ENCODE measurements around the gene ICAM1.

ICAM1 gene

DNA sequence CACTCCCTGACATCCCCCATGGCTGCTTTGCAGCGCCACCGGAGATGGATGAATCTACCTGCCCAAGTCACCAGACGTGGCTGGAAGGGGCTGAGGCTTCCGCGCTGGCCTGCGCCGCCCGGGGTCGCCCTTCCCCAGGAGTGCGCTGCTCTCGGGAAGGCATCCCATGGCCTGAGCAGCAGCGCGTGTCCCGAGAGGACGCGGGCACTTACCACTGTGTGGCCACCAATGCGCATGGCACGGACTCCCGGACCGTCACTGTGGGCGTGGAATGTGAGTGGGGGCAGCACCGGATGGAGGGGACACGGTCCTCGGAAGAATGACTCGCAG lies 23.4 kb downstream of the ICAM1 start:
- TF ChIP-seq, protein P1, sequence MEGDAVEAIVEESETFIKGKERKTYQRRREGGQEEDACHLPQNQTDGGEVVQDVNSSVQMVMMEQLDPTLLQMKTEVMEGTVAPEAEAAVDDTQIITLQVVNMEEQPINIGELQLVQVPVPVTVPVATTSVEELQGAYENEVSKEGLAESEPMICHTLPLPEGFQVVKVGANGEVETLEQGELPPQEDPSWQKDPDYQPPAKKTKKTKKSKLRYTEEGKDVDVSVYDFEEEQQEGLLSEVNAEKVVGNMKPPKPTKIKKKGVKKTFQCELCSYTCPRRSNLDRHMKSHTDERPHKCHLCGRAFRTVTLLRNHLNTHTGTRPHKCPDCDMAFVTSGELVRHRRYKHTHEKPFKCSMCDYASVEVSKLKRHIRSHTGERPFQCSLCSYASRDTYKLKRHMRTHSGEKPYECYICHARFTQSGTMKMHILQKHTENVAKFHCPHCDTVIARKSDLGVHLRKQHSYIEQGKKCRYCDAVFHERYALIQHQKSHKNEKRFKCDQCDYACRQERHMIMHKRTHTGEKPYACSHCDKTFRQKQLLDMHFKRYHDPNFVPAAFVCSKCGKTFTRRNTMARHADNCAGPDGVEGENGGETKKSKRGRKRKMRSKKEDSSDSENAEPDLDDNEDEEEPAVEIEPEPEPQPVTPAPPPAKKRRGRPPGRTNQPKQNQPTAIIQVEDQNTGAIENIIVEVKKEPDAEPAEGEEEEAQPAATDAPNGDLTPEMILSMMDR (IDR thresholded peaks at IDR 0.05; ENCODE audit: low read depth, low read length, missing control alignments): no peak
- no peak for DNase-seq (ENCODE audit: extremely low read depth, low read depth)

DNA sequence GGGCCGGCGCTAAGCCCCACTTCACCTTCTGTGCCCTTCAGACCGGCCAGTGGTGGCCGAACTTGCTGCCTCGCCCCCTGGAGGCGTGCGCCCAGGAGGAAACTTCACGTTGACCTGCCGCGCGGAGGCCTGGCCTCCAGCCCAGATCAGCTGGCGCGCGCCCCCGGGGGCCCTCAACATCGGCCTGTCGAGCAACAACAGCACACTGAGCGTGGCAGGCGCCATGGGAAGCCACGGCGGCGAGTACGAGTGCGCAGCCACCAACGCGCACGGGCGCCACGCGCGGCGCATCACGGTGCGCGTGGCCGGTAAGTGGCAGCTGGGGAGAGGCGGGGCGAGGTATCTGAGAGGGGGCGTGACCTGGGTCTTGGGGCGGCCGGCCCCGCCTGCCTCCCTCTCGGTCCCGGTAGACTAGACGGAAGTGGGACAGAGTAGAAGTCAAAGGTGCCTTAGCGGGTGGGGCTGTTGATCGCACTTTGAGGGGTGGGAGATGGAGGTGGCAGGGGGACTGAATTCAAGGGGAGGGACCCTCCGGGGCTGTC lies 24.5 kb downstream of the ICAM1 start:
- TF ChIP-seq, protein P1 (IDR thresholded peaks at IDR 0.05; ENCODE audit: low read depth, low read length, missing control alignments): peak; percentile 7
- no peak for DNase-seq (ENCODE audit: extremely low read depth, low read depth)
- H3K4me3 ChIP-seq (replicated peaks; ENCODE audit: low read depth, low read length): no peak overlapping the region

More for the DNA sequence above, 23.4 kb downstream of the ICAM1 start:
- H3K4me3 ChIP-seq (replicated peaks; ENCODE audit: low read depth, low read length): no peak overlapping the region

DNA sequence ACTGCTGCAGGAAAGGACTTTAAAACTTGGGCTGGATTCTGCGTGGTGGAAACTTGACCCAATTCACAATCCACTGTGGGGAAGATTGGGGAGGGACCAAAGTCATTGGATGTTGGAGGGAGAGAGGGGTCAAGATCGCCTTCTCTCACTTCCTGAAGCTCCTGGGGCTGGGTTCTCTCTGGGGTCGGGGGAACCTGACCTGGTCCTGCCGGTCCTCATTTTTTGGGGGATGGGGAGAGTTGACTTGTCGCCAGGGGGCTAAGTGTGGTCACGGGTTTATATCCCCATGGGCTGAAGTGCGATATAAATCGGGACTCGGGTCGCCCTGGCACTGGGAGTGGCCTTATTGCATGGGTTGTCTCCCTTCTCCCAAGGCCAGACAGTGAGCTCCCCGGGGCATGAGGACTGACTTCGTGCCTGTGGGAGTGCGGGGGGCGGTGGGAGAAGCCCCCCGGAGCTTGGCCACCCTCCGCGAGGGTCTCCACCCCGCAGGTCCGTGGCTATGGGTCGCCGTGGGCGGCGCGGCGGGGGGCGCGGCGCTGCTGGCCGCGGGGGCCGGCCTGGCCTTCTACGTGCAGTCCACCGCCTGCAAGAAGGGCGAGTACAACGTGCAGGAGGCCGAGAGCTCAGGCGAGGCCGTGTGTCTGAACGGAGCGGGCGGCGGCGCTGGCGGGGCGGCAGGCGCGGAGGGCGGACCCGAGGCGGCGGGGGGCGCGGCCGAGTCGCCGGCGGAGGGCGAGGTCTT lies 25.1 kb downstream of the ICAM1 start:
- H3K4me3 ChIP-seq (replicated peaks; ENCODE audit: low read depth, low read length): no peak overlapping the region
- DNase-seq (ENCODE audit: extremely low read depth, low read depth): no peak
- TF ChIP-seq, protein P1 (IDR thresholded peaks at IDR 0.05; ENCODE audit: low read depth, low read length, missing control alignments): no peak

DNA sequence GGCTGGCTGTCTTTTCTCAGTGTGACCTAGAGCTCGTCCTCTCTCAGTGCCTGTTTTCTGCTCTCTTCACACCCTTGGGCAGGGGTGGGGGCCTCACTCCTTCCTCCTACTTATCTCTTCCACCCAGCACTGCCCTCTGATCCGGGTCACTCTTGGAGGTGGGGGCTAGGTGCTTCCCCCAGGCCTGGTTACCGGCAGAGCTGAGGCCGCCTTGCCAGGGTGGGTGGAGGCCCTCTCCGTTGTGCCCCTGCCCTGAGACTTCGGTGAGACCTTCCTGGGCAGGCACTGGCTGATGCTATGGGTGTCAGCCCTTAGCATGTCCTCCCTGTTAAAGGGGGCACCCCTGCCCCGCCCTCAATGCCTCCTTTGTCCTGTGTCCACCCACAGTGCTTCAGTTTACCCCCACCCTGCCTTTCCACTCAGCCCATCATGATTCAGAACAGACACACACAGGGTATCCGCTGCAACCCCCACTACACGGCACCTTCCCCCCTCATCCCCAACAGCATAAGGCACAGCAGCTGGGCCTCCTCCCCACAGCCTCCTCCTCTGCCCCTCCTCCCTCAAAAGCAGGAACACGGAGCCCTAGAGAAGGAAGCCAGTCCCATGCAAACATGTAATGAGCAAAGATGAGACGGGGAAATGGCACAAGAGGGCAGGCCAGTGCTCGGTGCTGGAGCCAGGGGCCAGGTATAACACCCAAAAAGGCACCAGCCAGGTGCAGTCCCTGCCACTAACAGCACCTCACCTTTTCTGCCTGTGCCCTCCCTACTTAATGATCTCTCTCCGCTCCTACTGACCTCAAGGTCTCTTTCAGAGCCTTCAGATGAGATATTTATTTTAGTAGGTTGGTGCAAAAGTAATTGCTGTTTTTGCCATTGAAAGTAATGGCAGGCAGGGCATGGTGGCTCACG lies 28.9 kb downstream of the ICAM1 start:
- H3K4me3 ChIP-seq (replicated peaks; ENCODE audit: low read depth, low read length): no peak overlapping the region
- TF ChIP-seq, protein P1 (IDR thresholded peaks at IDR 0.05; ENCODE audit: low read depth, low read length, missing control alignments): no peak
- no peak for DNase-seq (ENCODE audit: extremely low read depth, low read depth)

DNA sequence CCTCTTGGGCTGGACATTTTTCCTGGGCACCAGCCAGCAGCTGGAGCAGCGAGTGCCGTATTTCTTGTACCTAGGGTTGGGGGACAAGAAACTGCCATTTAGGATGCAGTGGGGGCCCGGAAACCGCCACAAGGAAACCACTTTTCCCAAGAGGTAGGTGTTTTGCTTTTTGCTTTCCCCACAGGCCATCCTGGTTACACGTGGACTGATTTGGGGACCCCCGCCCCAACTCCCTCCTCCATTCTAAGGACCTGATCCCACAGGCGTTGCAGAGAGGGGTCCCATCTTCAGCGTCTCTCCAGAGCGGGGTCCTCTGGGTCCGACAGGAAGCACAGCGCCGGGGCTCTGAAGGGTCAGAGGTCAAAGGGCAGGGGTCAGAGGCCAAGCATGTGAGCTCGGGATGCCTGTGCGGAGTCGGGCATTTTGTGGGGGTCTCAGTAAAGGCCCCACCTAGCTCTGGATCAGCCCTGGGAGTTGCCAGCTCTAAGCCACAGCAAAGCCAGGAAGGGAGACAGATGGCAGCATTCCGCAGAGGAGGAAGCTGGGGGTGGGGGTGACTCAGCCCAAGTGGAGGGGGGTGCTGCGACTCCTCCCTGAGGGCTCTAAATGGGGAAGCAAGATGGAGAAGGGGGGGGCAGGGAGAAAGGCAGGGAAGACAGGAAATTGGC lies 34.4 kb downstream of the ICAM1 start:
- H3K4me3 ChIP-seq (replicated peaks; ENCODE audit: low read depth, low read length): no peak overlapping the region
- TF ChIP-seq, protein P1 (IDR thresholded peaks at IDR 0.05; ENCODE audit: low read depth, low read length, missing control alignments): no peak
- no peak for DNase-seq (ENCODE audit: extremely low read depth, low read depth)

DNA sequence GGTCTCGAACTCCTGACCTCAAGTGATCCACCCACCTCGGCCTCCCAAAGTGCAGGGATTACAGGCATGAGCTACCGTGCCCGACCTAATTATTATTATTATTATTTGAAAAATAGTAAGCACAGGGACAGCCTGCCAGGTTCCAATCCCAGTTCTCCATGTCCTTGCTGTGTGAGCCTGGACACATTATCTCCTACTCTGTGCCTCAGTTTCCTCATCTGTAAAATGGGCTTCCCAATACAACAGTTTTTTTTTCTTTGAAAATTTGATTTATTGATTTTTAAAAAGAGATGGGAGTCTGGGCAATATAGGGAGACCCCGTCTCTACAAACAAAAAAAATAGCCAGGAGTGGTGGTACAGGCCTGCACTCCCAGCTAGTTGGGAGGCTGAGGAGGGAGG lies 35.4 kb downstream of the ICAM1 start:
- DNase-seq (ENCODE audit: extremely low read depth, low read depth): no peak
- TF ChIP-seq, protein P1 (IDR thresholded peaks at IDR 0.05; ENCODE audit: low read depth, low read length, missing control alignments): no peak
- no peak overlapping the region for H3K4me3 ChIP-seq (replicated peaks; ENCODE audit: low read depth, low read length)

All from HFF-Myc (cell line).